Natural killer cell (primary cell): Measurements from ENCODE around the gene TFR2. TPM values are rescaled to one million over a fixed set of nuclear protein-coding genes. Genes with fewer than 3 reads are reported as not detected.

ENCODE experiments used
- ATAC-seq, 3 donors: fragments of 150-1000 bp in 2 of 3; fragments of 200-7000 bp in 1 of 3; cut with Tn5 transposase; 1 replicate in 1 of 3; 2 replicates in 2 of 3; pipeline ENCODE4 v1.10.0; 2021; ENCODE audit warnings: mild to moderate bottlenecking in 2 of 3, moderate library complexity in 2 of 3
- DNase-seq, 2 donors: peaks; one replicate each; pipeline versions ENCODE4 v3.0.0 to v3.0.0-alpha.2; 2013 to 2021; ENCODE audit warnings: mixed read lengths in 1 of 2
- H3K27ac ChIP-seq: one replicate; pipeline ENCODE4 v1.5.1; 2013; ENCODE audit warnings: mild to moderate bottlenecking, low read length
- H3K27me3 ChIP-seq: one replicate; pipeline ENCODE4 v1.6.1; 2013; ENCODE audit warnings: low read length; ENCODE audit not compliant: control insufficient read depth, insufficient read depth
- H3K36me3 ChIP-seq: one replicate; pipeline ENCODE4 v1.6.1; 2013; ENCODE audit warnings: low read length; ENCODE audit not compliant: control insufficient read depth, insufficient read depth
- H3K4me1 ChIP-seq: one replicate; pipeline ENCODE4 v1.6.1; 2013; ENCODE audit warnings: low read length; ENCODE audit not compliant: control insufficient read depth, insufficient read depth
- H3K4me3 ChIP-seq: one replicate; pipeline ENCODE4 v1.5.1; 2013; ENCODE audit warnings: low read length
- H3K9me3 ChIP-seq: one replicate; pipeline ENCODE4 v1.6.1; 2013; ENCODE audit warnings: low read length; ENCODE audit not compliant: control insufficient read depth, insufficient read depth
- H3K27ac Mint-ChIP-seq, 2 donors: one replicate each; pipeline ENCODE4 v1.8.0; 2022; ENCODE audit warnings: mild to moderate bottlenecking in 2 of 2, mixed read lengths in 2 of 2, moderate library complexity in 1 of 2
- H3K27me3 Mint-ChIP-seq, 2 donors: one replicate each; pipeline ENCODE4 v1.8.0; 2022; ENCODE audit warnings: low read depth in 2 of 2, mixed read lengths in 2 of 2
- H3K36me3 Mint-ChIP-seq: one replicate; pipeline ENCODE4 v1.8.0; 2022; ENCODE audit warnings: mixed read lengths
- H3K4me1 Mint-ChIP-seq, 2 donors: one replicate each; pipeline ENCODE4 v1.8.0; 2022; ENCODE audit warnings: mixed read lengths in 2 of 2
- H3K4me3 Mint-ChIP-seq: one replicate; pipeline ENCODE4 v1.8.0; 2022; ENCODE audit warnings: mild to moderate bottlenecking, moderate library complexity, mixed read lengths
- H3K9me3 Mint-ChIP-seq, 2 donors: one replicate each; pipeline ENCODE4 v1.8.0; 2022; ENCODE audit warnings: mixed read lengths in 2 of 2
- WGBS: methylation state at CpG from one replicate; pipeline ENCODE4 v1.1.7; 2013; ENCODE audit warnings: missing lambda C conversion rate; ENCODE audit not compliant: insufficient coverage; 5-methylcytosine and 5-hydroxymethylcytosine counted together
- intact Hi-C: fragments of 100-400 bp; cut with micrococcal nuclease; formaldehyde crosslinking; loops from one replicate; pipeline ENCODE4 v1.14.2; 2022
- total RNA-seq, 4 donors: library from RNA; stranded (reverse); fragments of 120-200 nt in 1 of 4; gene quantifications; one replicate each; pipeline versions ENCODE4 v1.2.3 to v1.2.4, GENCODE V29; 2013 to 2022
- TF ChIP-seq, protein P1 (sequence below): fragments of 200-600 bp; IDR thresholded peaks from one replicate; pipeline ENCODE4 v1.8.0; 2022; ENCODE audit warnings: antibody characterized with exemption

TFR2 gene
- total RNA-seq, 3 donors from 2014 or later (not counting 1 experiment from before 2014, with no cell fraction given) = 9.8 to 13.8 (median 12.0) TPM

DNA sequence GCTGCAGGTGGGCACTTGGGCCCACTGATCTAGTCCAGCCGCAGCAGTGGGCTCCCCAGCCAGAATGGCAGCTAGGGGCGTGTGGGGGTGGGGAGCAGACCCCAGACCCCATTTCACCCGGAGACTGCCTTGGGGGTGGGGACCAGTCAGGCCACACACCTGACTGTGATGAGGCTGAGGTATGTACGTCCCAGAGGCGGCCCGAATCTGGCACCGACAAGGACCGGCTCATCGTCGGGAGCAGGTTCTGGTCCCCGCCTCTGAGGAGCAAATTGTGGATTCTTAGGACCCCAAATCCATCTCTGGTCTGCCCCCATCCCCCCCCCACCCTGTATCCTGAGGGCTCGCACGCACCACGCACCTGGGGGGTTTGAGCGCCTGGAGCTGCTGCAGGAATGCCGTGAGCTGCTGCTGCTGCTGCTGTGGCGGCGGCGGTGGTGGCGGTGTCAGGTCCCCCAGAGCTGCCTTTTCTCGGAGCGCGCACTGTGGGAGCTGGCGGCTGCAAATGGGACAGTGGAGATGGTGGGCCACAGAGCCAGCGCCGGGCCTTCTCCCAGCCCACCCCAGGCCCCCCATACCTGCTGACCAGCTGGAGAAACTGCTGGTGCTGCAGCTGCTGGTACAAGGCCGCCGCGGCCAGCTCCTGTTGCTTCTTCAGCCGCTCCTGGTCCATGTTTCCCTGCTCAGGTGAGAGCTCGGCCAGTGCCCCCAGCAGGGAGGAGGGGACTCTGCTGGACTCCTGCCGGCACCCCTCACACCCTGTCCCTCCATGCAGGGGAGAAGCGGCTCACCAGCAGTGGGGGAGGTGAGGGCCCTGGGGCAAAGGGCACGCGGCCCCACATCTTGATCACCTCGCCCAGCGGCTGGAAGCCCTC lies 42.5 kb upstream of the TFR2 start:
- no peaks in the 10 kb centered on the region for H3K9me3 ChIP-seq
- DNase-seq (no peak), ATAC-seq (no peak)
- no peaks in the 10 kb centered on the region for H3K27me3 ChIP-seq
- WGBS = 97% methylated on average over 36 of the region's 37 CpGs
- no peak overlapping the region for H3K4me3 ChIP-seq
- peaks cover 80% of the 10 kb centered on the region for H3K36me3 ChIP-seq
- intact Hi-C loops = no loop called here
- no peaks in the 10 kb centered on the region for H3K9me3 Mint-ChIP-seq
- H3K4me3 Mint-ChIP-seq = no peak overlapping the region
- H3K36me3 Mint-ChIP-seq = no peaks in the 10 kb centered on the region
- H3K27me3 Mint-ChIP-seq = no peaks in the 10 kb centered on the region
- no peak overlapping the region for H3K27ac ChIP-seq
- H3K4me1 ChIP-seq = peaks cover 30% of the 10 kb centered on the region
- TF ChIP-seq, protein P1, sequence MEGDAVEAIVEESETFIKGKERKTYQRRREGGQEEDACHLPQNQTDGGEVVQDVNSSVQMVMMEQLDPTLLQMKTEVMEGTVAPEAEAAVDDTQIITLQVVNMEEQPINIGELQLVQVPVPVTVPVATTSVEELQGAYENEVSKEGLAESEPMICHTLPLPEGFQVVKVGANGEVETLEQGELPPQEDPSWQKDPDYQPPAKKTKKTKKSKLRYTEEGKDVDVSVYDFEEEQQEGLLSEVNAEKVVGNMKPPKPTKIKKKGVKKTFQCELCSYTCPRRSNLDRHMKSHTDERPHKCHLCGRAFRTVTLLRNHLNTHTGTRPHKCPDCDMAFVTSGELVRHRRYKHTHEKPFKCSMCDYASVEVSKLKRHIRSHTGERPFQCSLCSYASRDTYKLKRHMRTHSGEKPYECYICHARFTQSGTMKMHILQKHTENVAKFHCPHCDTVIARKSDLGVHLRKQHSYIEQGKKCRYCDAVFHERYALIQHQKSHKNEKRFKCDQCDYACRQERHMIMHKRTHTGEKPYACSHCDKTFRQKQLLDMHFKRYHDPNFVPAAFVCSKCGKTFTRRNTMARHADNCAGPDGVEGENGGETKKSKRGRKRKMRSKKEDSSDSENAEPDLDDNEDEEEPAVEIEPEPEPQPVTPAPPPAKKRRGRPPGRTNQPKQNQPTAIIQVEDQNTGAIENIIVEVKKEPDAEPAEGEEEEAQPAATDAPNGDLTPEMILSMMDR = no peak
- no peak overlapping the region for H3K27ac Mint-ChIP-seq
- H3K4me1 Mint-ChIP-seq = peaks cover 2 to 34% of the 10 kb centered on the region in 2 donors

DNA sequence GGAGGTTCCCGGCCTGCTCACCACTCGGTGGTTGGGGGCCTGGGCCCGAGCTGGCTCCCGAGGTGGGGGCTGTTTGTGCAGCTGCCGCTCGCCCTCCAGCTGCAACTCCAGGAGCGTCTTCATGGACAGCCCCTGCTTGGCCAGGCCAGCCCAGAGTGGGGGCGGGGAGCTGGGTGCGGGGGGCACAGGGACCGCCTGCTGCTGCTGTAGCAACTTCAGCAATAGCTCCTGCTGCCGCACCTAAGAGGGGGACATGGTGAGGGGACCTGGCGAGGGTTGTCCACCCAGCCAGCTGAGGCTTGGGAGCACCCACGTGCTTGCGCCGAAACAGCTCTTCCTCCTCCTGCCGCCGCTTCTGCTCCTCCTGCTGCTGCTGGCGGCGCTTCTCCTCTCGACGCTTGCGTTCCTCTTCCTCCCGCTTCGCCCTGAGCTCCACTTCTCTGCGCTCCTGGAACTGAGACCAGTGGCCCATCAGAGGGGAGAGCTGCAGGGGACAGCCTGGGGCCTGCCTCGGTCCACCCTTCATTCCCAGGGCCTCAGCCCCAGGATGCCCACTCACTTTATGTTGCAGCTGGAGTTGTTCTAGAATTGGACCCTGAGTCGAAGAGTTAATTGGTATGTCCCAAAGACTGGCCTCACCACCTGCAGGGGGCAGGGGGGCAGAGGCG lies 41.8 kb upstream of the TFR2 start:
- Mint-ChIP-seq H3K4me3 (no peak overlapping the region), H3K36me3 (no peaks in the 10 kb centered on the region), H3K4me1 (peaks cover 0 to 30% of the 10 kb centered on the region in 2 donors)

DNA sequence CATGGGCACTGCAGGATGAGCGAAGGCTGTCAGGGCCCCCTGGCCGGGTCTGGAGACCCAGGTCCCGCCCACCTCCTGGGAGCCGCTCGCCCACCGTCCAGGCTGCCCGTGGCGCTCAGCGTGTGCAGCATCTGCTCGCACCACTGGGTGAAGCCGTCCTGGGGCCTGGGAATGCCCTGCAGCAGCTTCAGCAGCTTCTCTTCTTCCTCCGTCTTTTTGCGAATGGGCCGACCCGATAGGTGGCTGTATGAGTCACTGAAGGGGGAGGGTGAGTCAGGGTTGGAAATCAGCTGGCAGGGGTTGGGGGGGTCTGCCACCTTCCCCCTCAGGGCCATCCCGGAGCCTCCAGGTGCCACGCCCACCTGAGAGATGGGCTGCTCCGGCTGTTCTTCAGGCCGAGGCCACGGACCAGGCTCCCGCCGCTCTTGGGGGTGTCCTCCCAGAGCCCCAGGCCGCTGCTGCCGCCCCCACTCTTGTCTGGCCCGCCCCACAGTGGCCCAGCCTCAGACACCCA lies 40.9 kb upstream of the TFR2 start:
- WGBS = 90% methylated on average over 23 of the region's 25 CpGs
- H3K36me3 Mint-ChIP-seq = no peaks in the 10 kb centered on the region

More for the DNA sequence above, 41.8 kb upstream of the TFR2 start:
- 96% methylated on average over 28 of the region's 28 CpGs for WGBS
- H3K27me3 Mint-ChIP-seq = no peaks in the 10 kb centered on the region
- H3K9me3 ChIP-seq = no peaks in the 10 kb centered on the region
- no peak for ATAC-seq
- H3K4me3 ChIP-seq = no peak overlapping the region
- H3K36me3 ChIP-seq = peaks cover 81% of the 10 kb centered on the region
- no peak overlapping the region for H3K27ac ChIP-seq
- H3K4me1 ChIP-seq = peaks cover 23% of the 10 kb centered on the region
- TF ChIP-seq, protein P1 = no peak
- intact Hi-C loops = no loop called here
- H3K27ac Mint-ChIP-seq = no peak overlapping the region
- no peaks in the 10 kb centered on the region for H3K9me3 Mint-ChIP-seq
- no peak for DNase-seq
- H3K27me3 ChIP-seq = no peaks in the 10 kb centered on the region

More for the DNA sequence above, 40.9 kb upstream of the TFR2 start:
- Histone ChIP-seq H3K4me1 (peaks cover 23% of the 10 kb centered on the region), H3K9me3 (no peaks in the 10 kb centered on the region), H3K27ac (no peak overlapping the region), H3K27me3 (no peaks in the 10 kb centered on the region), H3K36me3 (peaks cover 83% of the 10 kb centered on the region), H3K4me3 (no peak overlapping the region)
- DNase-seq = no peak
- intact Hi-C loops = no loop called here
- ATAC-seq = peak in 1 of 3 donors; percentile 10
- no peak overlapping the region for H3K27ac Mint-ChIP-seq
- no peaks in the 10 kb centered on the region for H3K9me3 Mint-ChIP-seq
- TF ChIP-seq, protein P1 = no peak
- peaks cover 0 to 34% of the 10 kb centered on the region in 2 donors for H3K4me1 Mint-ChIP-seq
- no peaks in the 10 kb centered on the region for H3K27me3 Mint-ChIP-seq
- H3K4me3 Mint-ChIP-seq = no peak overlapping the region
